Measurements from ENCODE around the gene IL10RB. TPM values are rescaled to one million over a fixed set of nuclear protein-coding genes. Genes with fewer than 3 reads are reported as not detected.

IL10RB gene
- polyA plus RNA-seq, 1 donor (not counting 4 experiments of a cell fraction or from before 2014, with no cell fraction given): 19.6 TPM

DNA sequence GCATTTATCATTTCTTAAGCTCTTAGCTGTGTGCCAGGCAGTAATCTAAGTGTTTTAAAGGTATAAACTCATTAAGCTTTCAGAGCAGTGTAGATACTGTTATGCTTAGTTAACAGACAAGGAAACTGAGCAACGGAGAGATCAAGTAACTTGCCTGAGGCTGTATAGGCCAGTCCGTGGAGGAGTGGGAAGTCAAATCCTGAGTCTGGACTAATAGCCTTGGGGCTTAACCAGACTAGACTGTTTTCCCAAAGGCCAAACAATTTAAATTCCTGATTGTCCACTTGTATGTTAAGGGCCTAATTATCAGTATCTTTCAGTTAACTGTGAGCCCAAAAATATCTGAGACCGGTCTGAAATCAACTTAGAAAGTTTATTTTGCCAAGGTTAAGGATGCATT is 61.2 kb downstream of the IL10RB start:
- Histone ChIP-seq H3K4me2 (ENCODE audit: control insufficient read depth, extremely low read depth, insufficient read depth, low read depth, low read length) (no peak overlapping the region), H3K9me1 (ENCODE audit: control insufficient read depth, extremely low read depth, insufficient read depth, low read length) (no peaks in the 10 kb centered on the region)
- FAIRE-seq: no peak

DNA sequence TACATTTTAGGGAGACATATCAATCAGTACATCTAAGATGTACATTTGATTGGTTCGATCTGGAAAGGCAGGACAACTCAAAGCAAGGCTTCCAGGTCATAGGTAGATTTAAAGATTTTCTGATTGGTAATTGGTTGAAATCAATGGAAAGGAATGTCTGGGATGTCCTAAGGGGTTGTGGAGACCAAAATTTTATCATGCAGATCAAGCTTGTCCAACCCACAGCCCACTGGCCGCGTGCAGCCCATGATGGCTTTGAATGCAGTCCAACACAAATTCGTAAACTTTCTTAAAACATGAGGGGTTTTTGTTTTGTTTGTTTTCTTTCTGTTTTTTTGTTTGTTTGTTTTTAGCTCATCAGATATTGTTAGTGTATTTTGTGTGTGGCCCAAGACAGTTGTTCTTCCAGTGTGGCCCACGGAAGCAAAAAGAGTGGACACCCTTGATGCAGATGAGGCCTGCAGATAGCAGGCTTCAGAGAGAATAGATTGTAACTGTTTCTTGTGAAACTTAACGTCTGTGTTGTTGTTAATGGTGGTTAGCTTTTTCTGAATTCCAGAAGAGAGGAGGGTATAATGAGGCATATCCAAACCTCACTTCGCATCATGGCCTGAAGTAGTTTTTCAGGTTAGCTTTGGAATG is 61.7 kb downstream of the IL10RB start:
- DNase-seq (ENCODE audit: low read depth, low spot score) (no peak), FAIRE-seq (no peak)
- H4K20me1 ChIP-seq (ENCODE audit: control insufficient read depth, extremely low read depth, insufficient read depth, low read length): no peaks in the 10 kb centered on the region
- no peak overlapping the region for H2AFZ ChIP-seq (ENCODE audit: control insufficient read depth, low read length)
- dilution Hi-C loops (cut with MboI; ENCODE audit: extremely low pct_ligation_motif_present, low sequenced_read_pairs): no loop called here
- no peaks in the 10 kb centered on the region for H3K9me3 ChIP-seq (ENCODE audit: control insufficient read depth, low read depth, low read length)
- H3K27me3 ChIP-seq (ENCODE audit: control insufficient read depth, extremely low read depth, insufficient read depth, low read length): no peaks in the 10 kb centered on the region
- peaks cover 2 to 8% of the 10 kb centered on the region in 2 experiments for H3K36me3 ChIP-seq (ENCODE audit: control insufficient read depth in 2 of 2, extremely low read depth in 1 of 2, insufficient read depth in 2 of 2, low read length in 2 of 2)
- TF ChIP-seq, protein P1, sequence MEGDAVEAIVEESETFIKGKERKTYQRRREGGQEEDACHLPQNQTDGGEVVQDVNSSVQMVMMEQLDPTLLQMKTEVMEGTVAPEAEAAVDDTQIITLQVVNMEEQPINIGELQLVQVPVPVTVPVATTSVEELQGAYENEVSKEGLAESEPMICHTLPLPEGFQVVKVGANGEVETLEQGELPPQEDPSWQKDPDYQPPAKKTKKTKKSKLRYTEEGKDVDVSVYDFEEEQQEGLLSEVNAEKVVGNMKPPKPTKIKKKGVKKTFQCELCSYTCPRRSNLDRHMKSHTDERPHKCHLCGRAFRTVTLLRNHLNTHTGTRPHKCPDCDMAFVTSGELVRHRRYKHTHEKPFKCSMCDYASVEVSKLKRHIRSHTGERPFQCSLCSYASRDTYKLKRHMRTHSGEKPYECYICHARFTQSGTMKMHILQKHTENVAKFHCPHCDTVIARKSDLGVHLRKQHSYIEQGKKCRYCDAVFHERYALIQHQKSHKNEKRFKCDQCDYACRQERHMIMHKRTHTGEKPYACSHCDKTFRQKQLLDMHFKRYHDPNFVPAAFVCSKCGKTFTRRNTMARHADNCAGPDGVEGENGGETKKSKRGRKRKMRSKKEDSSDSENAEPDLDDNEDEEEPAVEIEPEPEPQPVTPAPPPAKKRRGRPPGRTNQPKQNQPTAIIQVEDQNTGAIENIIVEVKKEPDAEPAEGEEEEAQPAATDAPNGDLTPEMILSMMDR (optimal IDR thresholded peaks at IDR 0.05 in 1 of 3, IDR thresholded peaks at IDR 0.05 in 1 of 3, conservative IDR thresholded peaks at IDR 0.05 in 1 of 3; ENCODE audit: extremely low read depth in 1 of 3, insufficient read depth in 2 of 3, low read length in 3 of 3): no peak
- TF ChIP-seq EZH2 (IDR thresholded peaks at IDR 0.05; ENCODE audit: low read length): no peak
- H3K27ac ChIP-seq (ENCODE audit: control insufficient read depth, insufficient read depth, low read length): no peak overlapping the region
- H3K4me1 ChIP-seq (ENCODE audit: control insufficient read depth, extremely low read depth, insufficient read depth, low read length): peaks cover 8% of the 10 kb centered on the region
- H3K9me1 ChIP-seq (ENCODE audit: control insufficient read depth, extremely low read depth, insufficient read depth, low read length): no peaks in the 10 kb centered on the region
- H3K4me2 ChIP-seq (ENCODE audit: control insufficient read depth, extremely low read depth, insufficient read depth, low read depth, low read length): no peak overlapping the region
- no peak overlapping the region for H3K9ac ChIP-seq (ENCODE audit: control insufficient read depth, extremely low read depth, insufficient read depth, low read length)
- no peak overlapping the region for H3K4me3 ChIP-seq (ENCODE audit: control insufficient read depth in 2 of 3, extremely low read depth in 1 of 3, insufficient read depth in 2 of 3, low read depth in 1 of 3, low read length in 3 of 3)
- H3K79me2 ChIP-seq (ENCODE audit: control insufficient read depth, insufficient read depth, low read length): peaks cover 63% of the 10 kb centered on the region

More for the DNA sequence above, 61.2 kb downstream of the IL10RB start:
- H3K27me3 ChIP-seq (ENCODE audit: control insufficient read depth, extremely low read depth, insufficient read depth, low read length): no peaks in the 10 kb centered on the region
- no peak overlapping the region for H3K27ac ChIP-seq (ENCODE audit: control insufficient read depth, insufficient read depth, low read length)
- H3K79me2 ChIP-seq (ENCODE audit: control insufficient read depth, insufficient read depth, low read length): peaks cover 63% of the 10 kb centered on the region
- H3K4me3 ChIP-seq (ENCODE audit: control insufficient read depth in 2 of 3, extremely low read depth in 1 of 3, insufficient read depth in 2 of 3, low read depth in 1 of 3, low read length in 3 of 3): no peak overlapping the region
- peaks cover 8% of the 10 kb centered on the region for H3K4me1 ChIP-seq (ENCODE audit: control insufficient read depth, extremely low read depth, insufficient read depth, low read length)
- TF ChIP-seq, protein P1 (optimal IDR thresholded peaks at IDR 0.05 in 1 of 3, IDR thresholded peaks at IDR 0.05 in 1 of 3, conservative IDR thresholded peaks at IDR 0.05 in 1 of 3; ENCODE audit: extremely low read depth in 1 of 3, insufficient read depth in 2 of 3, low read length in 3 of 3): no peak
- no peak for TF ChIP-seq EZH2 (IDR thresholded peaks at IDR 0.05; ENCODE audit: low read length)
- no peak overlapping the region for H3K9ac ChIP-seq (ENCODE audit: control insufficient read depth, extremely low read depth, insufficient read depth, low read length)
- peaks cover 2 to 8% of the 10 kb centered on the region in 2 experiments for H3K36me3 ChIP-seq (ENCODE audit: control insufficient read depth in 2 of 2, extremely low read depth in 1 of 2, insufficient read depth in 2 of 2, low read length in 2 of 2)
- H4K20me1 ChIP-seq (ENCODE audit: control insufficient read depth, extremely low read depth, insufficient read depth, low read length): no peaks in the 10 kb centered on the region
- dilution Hi-C loops (cut with MboI; ENCODE audit: extremely low pct_ligation_motif_present, low sequenced_read_pairs): no loop called here
- no peak for DNase-seq (ENCODE audit: low read depth, low spot score)
- no peak overlapping the region for H2AFZ ChIP-seq (ENCODE audit: control insufficient read depth, low read length)
- H3K9me3 ChIP-seq (ENCODE audit: control insufficient read depth, low read depth, low read length): no peaks in the 10 kb centered on the region
